Right forelimb (tissue), 1 donor: ENCODE results near the gene SLC39A11.

Source experiments
- DNase-seq: peaks from one replicate; pipeline ENCODE4 v3.0.0-alpha.2; 2018

SLC39A11 gene

GRCh38 chr17:72971226-72971880 is 121.1 kb downstream of the SLC39A11 start:
- DNase-seq = no peak

- DNase-seq = no peak
Observed at GRCh38 chr17:72970797-72971196, 121.7 kb downstream of the SLC39A11 start.

GRCh38 chr17:72970246-72970645 is 122.2 kb downstream of the SLC39A11 start:
- no peak for DNase-seq

GRCh38 chr17:72969293-72969906 is 123.1 kb downstream of the SLC39A11 start:
- DNase-seq = no peak

GRCh38 chr17:72968798-72969197 is 123.7 kb downstream of the SLC39A11 start:
- no peak for DNase-seq

GRCh38 chr17:72967977-72968585 is 124.4 kb downstream of the SLC39A11 start:
- no peak for DNase-seq

GRCh38 chr17:72967277-72967970 is 125.1 kb downstream of the SLC39A11 start:
- DNase-seq = no peak

- DNase-seq = no peak
Observed at GRCh38 chr17:72962106-72962505, 130.4 kb downstream of the SLC39A11 start.

GRCh38 chr17:72955391-72956140 is 136.9 kb downstream of the SLC39A11 start:
- DNase-seq = no peak

GRCh38 chr17:72954579-72954978 is 137.9 kb downstream of the SLC39A11 start:
- DNase-seq = no peak

GRCh38 chr17:72953621-72954020 is 138.9 kb downstream of the SLC39A11 start:
- DNase-seq = no peak

GRCh38 chr17:72952641-72953315 is 139.7 kb downstream of the SLC39A11 start:
- no peak for DNase-seq

- no peak for DNase-seq
Observed at GRCh38 chr17:72952220-72952619, 140.3 kb downstream of the SLC39A11 start.

- no peak for DNase-seq
Observed at GRCh38 chr17:72950242-72950931, 142.1 kb downstream of the SLC39A11 start.

- no peak for DNase-seq
Observed at GRCh38 chr17:72948115-72948514, 144.4 kb downstream of the SLC39A11 start.

- DNase-seq = no peak
Observed at GRCh38 chr17:72947475-72947874, 145.0 kb downstream of the SLC39A11 start.

- DNase-seq = no peak
Observed at GRCh38 chr17:72946696-72947095, 145.8 kb downstream of the SLC39A11 start.

- no peak for DNase-seq
Observed at GRCh38 chr17:72946156-72946555, 146.3 kb downstream of the SLC39A11 start.

GRCh38 chr17:72945473-72945872 is 147.0 kb downstream of the SLC39A11 start:
- DNase-seq = no peak

- DNase-seq = no peak
Observed at GRCh38 chr17:72943826-72944689, 148.4 kb downstream of the SLC39A11 start.

- DNase-seq = no peak
Observed at GRCh38 chr17:72942579-72942978, 149.9 kb downstream of the SLC39A11 start.
